ENCODE results near the gene MSS51.

The MSS51 gene

DNA sequence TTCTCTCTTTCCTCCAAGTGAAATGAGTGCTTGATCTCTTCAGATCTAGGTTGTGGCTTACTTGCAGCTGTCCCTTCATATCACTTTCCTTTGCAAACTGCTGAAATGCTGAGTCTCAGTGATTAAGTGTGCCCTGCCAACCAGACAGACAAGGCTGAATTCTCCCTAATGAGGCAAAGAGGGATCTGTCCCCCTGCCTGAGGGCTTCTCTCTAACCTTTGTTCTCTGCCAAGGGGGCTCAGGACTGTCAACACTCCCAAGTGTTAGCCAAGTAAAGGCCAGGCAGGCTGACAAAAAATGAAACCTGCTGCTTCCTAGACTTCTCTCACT, at the start of gene MSS51:
TSS of gene MSS51 (minus strand) at position 24 of the 330 bp plus-strand sequence. CDS start 5,277 bp downstream, outside the sequence.
- TF ChIP-seq, protein P1, sequence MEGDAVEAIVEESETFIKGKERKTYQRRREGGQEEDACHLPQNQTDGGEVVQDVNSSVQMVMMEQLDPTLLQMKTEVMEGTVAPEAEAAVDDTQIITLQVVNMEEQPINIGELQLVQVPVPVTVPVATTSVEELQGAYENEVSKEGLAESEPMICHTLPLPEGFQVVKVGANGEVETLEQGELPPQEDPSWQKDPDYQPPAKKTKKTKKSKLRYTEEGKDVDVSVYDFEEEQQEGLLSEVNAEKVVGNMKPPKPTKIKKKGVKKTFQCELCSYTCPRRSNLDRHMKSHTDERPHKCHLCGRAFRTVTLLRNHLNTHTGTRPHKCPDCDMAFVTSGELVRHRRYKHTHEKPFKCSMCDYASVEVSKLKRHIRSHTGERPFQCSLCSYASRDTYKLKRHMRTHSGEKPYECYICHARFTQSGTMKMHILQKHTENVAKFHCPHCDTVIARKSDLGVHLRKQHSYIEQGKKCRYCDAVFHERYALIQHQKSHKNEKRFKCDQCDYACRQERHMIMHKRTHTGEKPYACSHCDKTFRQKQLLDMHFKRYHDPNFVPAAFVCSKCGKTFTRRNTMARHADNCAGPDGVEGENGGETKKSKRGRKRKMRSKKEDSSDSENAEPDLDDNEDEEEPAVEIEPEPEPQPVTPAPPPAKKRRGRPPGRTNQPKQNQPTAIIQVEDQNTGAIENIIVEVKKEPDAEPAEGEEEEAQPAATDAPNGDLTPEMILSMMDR (conservative IDR thresholded peaks at IDR 0.05): no peak

DNA sequence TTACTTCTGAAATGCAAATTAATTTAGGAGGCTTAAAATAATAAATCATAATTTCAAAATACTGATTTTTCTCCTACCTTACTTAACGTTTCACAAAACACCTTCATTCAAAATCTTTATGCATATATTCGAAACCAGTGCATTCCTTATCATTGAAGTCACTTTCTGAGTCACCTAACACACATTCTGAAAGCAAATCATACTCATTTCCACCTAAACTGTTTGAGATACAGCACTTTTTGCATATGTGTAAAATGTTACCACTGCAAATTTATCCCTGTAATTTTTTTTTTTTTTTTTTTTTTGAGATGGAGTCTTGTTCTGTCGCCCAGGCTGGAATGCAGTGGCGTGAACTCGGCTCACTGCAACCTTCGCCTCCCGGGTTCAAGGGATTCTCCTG, 46.8 kb upstream of the MSS51 start:
- no peak overlapping the region for H3K27ac ChIP-seq
- TF ChIP-seq, protein P1 (conservative IDR thresholded peaks at IDR 0.05): no peak

More for the DNA sequence above, at the start of gene MSS51:
- H3K27ac ChIP-seq: no peak within 1 kb of the TSS

GRCh38 chr10:73478636-73479035, 45.3 kb upstream of the MSS51 start:
- TF ChIP-seq, protein P1 (conservative IDR thresholded peaks at IDR 0.05): no peak
- no peak overlapping the region for H3K27ac ChIP-seq

GRCh38 chr10:73471226-73471625, 37.9 kb upstream of the MSS51 start:
- no peak overlapping the region for H3K27ac ChIP-seq
- TF ChIP-seq, protein P1 (conservative IDR thresholded peaks at IDR 0.05): no peak

DNA sequence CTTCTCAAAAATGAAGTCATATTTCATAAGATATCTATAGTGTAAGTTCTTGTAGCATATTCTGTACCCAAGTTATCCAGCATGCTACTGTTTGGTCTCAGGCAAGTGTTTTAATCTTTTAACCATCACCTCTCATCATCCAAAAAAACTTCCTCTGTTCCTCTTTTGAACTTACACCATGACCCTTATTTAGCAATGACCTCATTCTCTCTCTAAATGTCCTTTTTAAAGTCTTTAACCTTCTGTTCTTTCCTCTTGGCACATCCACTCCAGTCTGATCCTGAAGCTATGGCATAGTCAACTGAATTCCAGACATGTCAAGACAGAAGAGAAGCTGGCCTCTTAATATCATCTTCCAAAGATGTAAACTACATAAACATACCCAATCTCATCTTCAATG, 36.2 kb upstream of the MSS51 start:
- no peak overlapping the region for H3K27ac ChIP-seq
- TF ChIP-seq, protein P1 (conservative IDR thresholded peaks at IDR 0.05): no peak

GRCh38 chr10:73467206-73467605, 33.8 kb upstream of the MSS51 start:
- TF ChIP-seq, protein P1 (conservative IDR thresholded peaks at IDR 0.05): no peak
- no peak overlapping the region for H3K27ac ChIP-seq

DNA sequence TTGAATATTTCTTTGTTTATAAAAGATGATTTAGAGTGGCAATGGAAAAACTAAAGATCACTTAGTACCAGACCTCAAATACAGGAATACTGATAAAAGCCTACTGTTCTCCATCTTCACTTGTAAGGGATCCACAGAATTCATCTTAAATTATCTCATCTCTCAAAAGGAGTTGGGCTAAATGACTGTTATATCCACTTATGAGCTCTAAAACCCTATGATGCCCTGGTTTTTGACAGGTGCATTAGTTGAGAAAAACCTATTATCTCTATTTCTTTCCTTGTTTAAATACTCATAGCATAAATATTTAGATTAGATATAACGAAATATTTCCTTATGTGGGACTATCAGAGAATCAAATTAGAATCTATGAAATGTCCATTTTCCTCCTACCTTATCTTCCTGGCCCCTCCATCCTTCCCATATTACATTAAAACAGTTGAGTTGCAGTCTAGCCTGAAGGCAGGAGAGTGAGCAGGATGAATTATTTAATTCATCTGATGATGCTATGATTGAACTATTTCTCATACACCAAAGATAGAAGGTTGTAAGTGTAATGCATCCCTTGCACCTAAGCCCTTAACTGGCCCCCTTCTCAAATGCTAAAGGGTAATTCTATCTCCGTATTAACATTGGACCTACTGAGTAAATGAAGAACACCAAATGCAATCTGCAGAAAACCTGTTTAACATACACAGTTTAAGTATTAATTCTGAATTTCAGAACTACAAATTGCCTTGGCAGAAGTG, 32.8 kb upstream of the MSS51 start:
- no peak overlapping the region for H3K27ac ChIP-seq
- TF ChIP-seq, protein P1 (conservative IDR thresholded peaks at IDR 0.05): no peak

Measured in VCaP (cell line).